Measurements from ENCODE around the gene FBXL17. TPM values are rescaled to one million over a fixed set of nuclear protein-coding genes. Genes with fewer than 3 reads are reported as not detected.

The FBXL17 gene
- total RNA-seq, 1 experiment from 2014 or later = 5.3 TPM

- Histone ChIP-seq H2AFZ (ENCODE audit: low read length) (no peak overlapping the region), H4K5ac (ENCODE audit: insufficient read length, low read depth, low read length) (no peak overlapping the region), H3K27me3 (ENCODE audit: insufficient read depth, low read length) (no peaks in the 10 kb centered on the region), H3K9ac (ENCODE audit: extremely low read depth, insufficient read length, low read length) (no peak overlapping the region), H3K27ac (ENCODE audit: insufficient read length, low read depth, low read length) (no peak overlapping the region), H4K20me1 (ENCODE audit: control insufficient read depth, insufficient read depth, insufficient read length) (no peaks in the 10 kb centered on the region), H3T11ph (ENCODE audit: low read length) (no peak overlapping the region), H2BK5ac (ENCODE audit: insufficient read length, low read length) (no peak overlapping the region), H3K9me3 (ENCODE audit: control insufficient read depth, low read depth, low read length) (no peaks in the 10 kb centered on the region), H2BK15ac (ENCODE audit: low read depth, low read length) (no peak overlapping the region), H3K56ac (ENCODE audit: insufficient read length, low read depth, low read length) (no peak overlapping the region), H3K79me2 (ENCODE audit: insufficient read depth, low read length) (no peaks in the 10 kb centered on the region), H3K4ac (ENCODE audit: low read depth, low read length) (no peak overlapping the region), H3K4me1 (ENCODE audit: insufficient read depth, low read length) (no peaks in the 10 kb centered on the region; the same call in 1 of the 2 replicates), H3K18ac (ENCODE audit: insufficient read length, low read depth, low read length) (no peak overlapping the region), H4K91ac (ENCODE audit: insufficient read length, low read depth, low read length) (no peak overlapping the region), H2AK5ac (ENCODE audit: insufficient read length, low read length) (no peak overlapping the region), H2BK120ac (ENCODE audit: low read depth, low read length, poor library complexity, severe bottlenecking) (no peak overlapping the region), H3K14ac (ENCODE audit: insufficient read depth, low read length) (no peak overlapping the region), H3K4me2 (ENCODE audit: insufficient read depth, insufficient read length, low read length) (no peak overlapping the region), H3K23ac (ENCODE audit: insufficient read length, low read depth, low read length) (no peak overlapping the region), H2BK12ac (ENCODE audit: insufficient read length, low read depth, low read length) (no peak overlapping the region), H3K23me2 (ENCODE audit: insufficient read length, low read depth, low read length, poor library complexity, severe bottlenecking) (no peaks in the 10 kb centered on the region), H2BK20ac (ENCODE audit: low read depth, low read length, poor library complexity, severe bottlenecking) (no peak overlapping the region), H3K79me1 (ENCODE audit: insufficient read depth, low read depth, low read length, poor library complexity, severe bottlenecking) (no peaks in the 10 kb centered on the region), H4K8ac (replicated peaks; ENCODE audit: insufficient read length, low read depth, low read length) (no peak overlapping the region)
- Mint-ChIP-seq H3K4me3 (no peak overlapping the region), H3K9me3 (no peaks in the 10 kb centered on the region), H3K27me3 (ENCODE audit: low read depth) (no peaks in the 10 kb centered on the region), H3K27ac (peak overlapping the region in 1 of 3 experiments; percentile 20; a peak in 2 of 7 replicates), H3K36me3 (ENCODE audit: insufficient read depth in 1 of 3, low read depth in 3 of 3) (no peaks in the 10 kb centered on the region), H3K4me1 (peaks cover 7 to 9% of the 10 kb centered on the region in 2 experiments; a peak in 3 of 4 replicates)
- no CpG with 5 or more reads among the region's 4 CpGs for WGBS (ENCODE audit: extremely low coverage, insufficient read length, low lambda C conversion rate)
- TF ChIP-seq CTCF (conservative IDR thresholded peaks at IDR 0.05) = no peak
- no peak for DNase-seq
These were observed 462.5 kb downstream of the FBXL17 start for GRCh38 chr5:107919361-107919760.
